ENCODE measurements around the gene CYP2R1.

Gene CYP2R1

DNA sequence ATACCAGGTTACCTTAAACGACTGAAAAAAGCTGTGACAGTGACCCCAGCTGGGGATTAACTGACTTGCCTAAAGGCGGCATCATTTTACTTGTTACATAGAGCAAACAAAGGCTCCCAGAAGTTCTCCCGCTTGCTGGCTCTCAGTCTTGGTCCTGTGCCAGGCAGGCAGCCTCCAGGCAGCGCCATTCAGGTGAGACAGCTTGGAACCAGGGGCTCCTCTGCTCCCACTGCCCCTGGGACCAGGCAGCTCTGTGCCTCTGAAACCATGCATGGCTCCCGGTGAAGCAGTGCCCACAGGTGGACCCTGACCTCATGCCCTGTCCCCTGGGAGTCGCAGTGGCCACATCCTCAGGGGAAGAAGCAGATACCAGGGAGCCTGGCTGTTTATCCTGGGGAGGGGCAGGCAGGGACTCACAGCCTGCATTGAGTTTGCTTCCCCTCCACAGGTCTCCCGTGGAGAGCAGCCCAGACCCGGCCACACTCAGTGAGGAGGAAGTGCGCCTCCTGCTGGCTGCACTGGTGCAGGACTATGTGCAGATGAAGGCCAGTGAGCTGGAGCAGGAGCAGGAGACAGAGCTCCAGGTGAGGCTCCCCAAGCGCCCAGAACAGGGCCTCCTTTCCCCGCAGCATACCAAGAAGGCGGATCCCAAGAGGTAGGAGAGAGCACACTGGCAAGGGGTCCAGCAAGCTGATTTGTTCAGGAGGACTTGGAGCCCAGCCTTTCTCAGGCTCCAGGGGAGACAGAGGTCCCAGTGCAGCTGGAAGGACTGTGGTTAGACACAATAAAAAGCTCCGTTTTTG is 15.6 kb upstream of the CYP2R1 start:
- Histone ChIP-seq H3K27ac (ENCODE audit: low read length) (no peak overlapping the region), H3K4me1 (ENCODE audit: control insufficient read depth, insufficient read depth, low read length) (peaks cover 4% of the 10 kb centered on the region; the same call in 1 of the 2 replicates), H3K9me3 (ENCODE audit: control insufficient read depth, insufficient read depth, low read length) (no peaks in the 10 kb centered on the region), H3K27me3 (ENCODE audit: control insufficient read depth, insufficient read depth, low read length) (no peaks in the 10 kb centered on the region), H3K36me3 (ENCODE audit: control insufficient read depth, insufficient read depth, low read length) (no peaks in the 10 kb centered on the region), H3K4me3 (ENCODE audit: low read length) (no peak overlapping the region)
- no CpG with 5 or more reads among the region's 13 CpGs for WGBS (ENCODE audit: insufficient coverage, insufficient read length)
- DNase-seq (ENCODE audit: low read depth, low spot score) = no peak

DNA sequence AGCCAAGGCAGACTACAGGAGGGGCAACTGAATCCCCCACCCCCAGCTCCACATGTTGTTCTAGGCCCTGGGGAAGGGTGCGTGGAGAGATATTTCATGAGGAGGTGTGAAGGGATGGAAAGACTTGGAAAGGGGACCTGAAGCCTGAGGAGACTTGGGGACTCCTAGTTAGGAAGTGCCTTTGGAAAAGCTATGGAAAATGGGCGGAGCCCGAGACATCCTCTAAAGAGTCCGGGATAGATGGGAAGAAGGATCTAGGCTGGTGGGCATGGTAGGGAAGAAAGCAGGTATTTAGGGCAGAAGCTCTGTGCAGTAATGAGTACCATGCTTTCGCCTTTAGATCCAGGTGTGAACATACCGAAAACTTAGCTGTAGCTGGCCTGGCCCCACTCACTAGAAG is 15.0 kb upstream of the CYP2R1 start:
- Histone ChIP-seq H3K4me1 (ENCODE audit: control insufficient read depth, insufficient read depth, low read length) (peaks cover 4% of the 10 kb centered on the region; the same call in 1 of the 2 replicates), H3K27me3 (ENCODE audit: control insufficient read depth, insufficient read depth, low read length) (no peaks in the 10 kb centered on the region), H3K4me3 (ENCODE audit: low read length) (no peak overlapping the region), H3K36me3 (ENCODE audit: control insufficient read depth, insufficient read depth, low read length) (no peaks in the 10 kb centered on the region), H3K27ac (ENCODE audit: low read length) (no peak overlapping the region), H3K9me3 (ENCODE audit: control insufficient read depth, insufficient read depth, low read length) (no peaks in the 10 kb centered on the region)
- no CpG with 5 or more reads among the region's 6 CpGs for WGBS (ENCODE audit: insufficient coverage, insufficient read length)
- DNase-seq (ENCODE audit: low read depth, low spot score) = no peak

DNA sequence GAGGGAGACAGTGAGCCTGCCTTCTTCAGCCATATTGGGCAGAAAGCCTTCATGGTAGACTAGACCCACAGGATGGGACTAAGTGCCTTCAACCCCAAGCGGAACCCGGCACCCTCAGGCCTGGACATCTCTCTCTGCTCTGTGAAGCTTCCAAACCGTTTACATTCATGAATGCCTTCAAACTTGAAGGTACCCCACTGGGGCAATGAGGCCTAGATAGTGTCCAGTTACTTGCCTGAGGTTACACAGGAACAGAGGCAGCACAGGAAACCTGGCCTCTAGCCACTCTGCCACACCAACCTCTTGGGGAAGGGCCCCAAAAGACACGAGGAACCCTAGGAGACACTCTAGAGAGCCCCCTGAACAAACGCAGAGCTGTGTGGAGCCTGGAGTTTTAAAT is 14.5 kb upstream of the CYP2R1 start:
- peaks cover 4% of the 10 kb centered on the region; the same call in 1 of the 2 replicates for H3K4me1 ChIP-seq (ENCODE audit: control insufficient read depth, insufficient read depth, low read length)
- no peak overlapping the region for H3K4me3 ChIP-seq (ENCODE audit: low read length)
- no peak overlapping the region for H3K27ac ChIP-seq (ENCODE audit: low read length)
- H3K27me3 ChIP-seq (ENCODE audit: control insufficient read depth, insufficient read depth, low read length) = no peaks in the 10 kb centered on the region
- no peak for DNase-seq (ENCODE audit: low read depth, low spot score)
- no peaks in the 10 kb centered on the region for H3K9me3 ChIP-seq (ENCODE audit: control insufficient read depth, insufficient read depth, low read length)
- H3K36me3 ChIP-seq (ENCODE audit: control insufficient read depth, insufficient read depth, low read length) = no peaks in the 10 kb centered on the region
- WGBS (ENCODE audit: insufficient coverage, insufficient read length) = no CpG with 5 or more reads among the region's 5 CpGs

DNA sequence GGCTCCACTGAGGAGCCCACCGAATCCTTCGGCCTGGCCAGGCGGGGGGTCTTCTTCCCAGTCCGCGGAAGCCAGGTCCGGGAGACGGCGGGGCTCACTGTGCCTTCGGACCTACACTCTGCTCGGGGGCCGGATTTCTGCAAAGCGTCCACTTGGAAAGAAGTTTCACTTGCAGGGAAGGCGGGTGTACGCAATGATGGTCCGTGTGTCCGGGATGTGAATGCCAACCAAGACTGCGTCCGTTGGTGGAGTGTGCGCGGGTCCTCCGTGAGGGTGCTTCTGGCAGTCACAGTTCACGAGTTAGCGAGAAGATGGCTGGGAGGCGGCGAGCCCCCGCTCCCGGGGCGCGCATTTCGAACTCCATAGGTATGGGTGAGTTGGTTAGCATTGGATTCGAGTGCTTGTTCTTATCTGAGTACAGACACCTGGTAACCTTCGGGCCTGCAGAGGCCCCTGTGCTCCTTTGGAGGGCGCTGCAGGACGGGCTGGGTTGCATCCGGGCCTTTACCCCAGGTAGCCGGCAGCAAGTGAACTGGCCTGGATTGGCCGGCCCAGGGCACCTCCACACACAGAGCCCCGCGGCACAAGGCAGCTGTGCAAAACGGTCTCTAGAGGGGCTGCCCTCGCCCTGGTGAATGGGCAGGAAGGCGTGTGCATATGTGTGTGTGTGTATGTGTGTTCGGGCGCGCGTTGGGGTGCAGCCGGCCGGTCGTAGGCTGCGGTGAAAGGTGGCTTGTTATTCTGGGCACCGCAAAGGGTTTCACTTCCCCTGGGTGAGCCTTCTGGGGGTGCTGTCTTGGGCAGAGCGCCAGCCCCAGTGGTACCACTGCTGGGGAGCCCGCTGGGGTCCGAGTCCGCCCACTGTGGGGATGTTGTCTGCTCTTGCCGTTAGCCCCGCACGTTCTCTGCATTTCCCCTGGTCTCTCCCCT is 13.3 kb upstream of the CYP2R1 start:
- Histone ChIP-seq H3K27ac (ENCODE audit: low read length) (no peak overlapping the region), H3K4me3 (ENCODE audit: low read length) (peak overlapping the region; percentile 66; the same call in 1 of the 2 replicates), H3K36me3 (ENCODE audit: control insufficient read depth, insufficient read depth, low read length) (no peaks in the 10 kb centered on the region), H3K4me1 (ENCODE audit: control insufficient read depth, insufficient read depth, low read length) (peaks cover 4% of the 10 kb centered on the region; the same call in 1 of the 2 replicates), H3K27me3 (ENCODE audit: control insufficient read depth, insufficient read depth, low read length) (no peaks in the 10 kb centered on the region), H3K9me3 (ENCODE audit: control insufficient read depth, insufficient read depth, low read length) (no peaks in the 10 kb centered on the region)
- DNase-seq (ENCODE audit: low read depth, low spot score) = no peak
- no CpG with 5 or more reads among the region's 58 CpGs for WGBS (ENCODE audit: insufficient coverage, insufficient read length)

- no CpG with 5 or more reads among the region's 26 CpGs for WGBS (ENCODE audit: insufficient coverage, insufficient read length)
- DNase-seq (ENCODE audit: low read depth, low spot score) = no peak
- H3K4me3 ChIP-seq (ENCODE audit: low read length) = peak overlapping the region; percentile 66; the same call in 1 of the 2 replicates
- H3K9me3 ChIP-seq (ENCODE audit: control insufficient read depth, insufficient read depth, low read length) = no peaks in the 10 kb centered on the region
- no peak overlapping the region for H3K27ac ChIP-seq (ENCODE audit: low read length)
- peaks cover 4% of the 10 kb centered on the region; the same call in 1 of the 2 replicates for H3K4me1 ChIP-seq (ENCODE audit: control insufficient read depth, insufficient read depth, low read length)
- no peaks in the 10 kb centered on the region for H3K27me3 ChIP-seq (ENCODE audit: control insufficient read depth, insufficient read depth, low read length)
- no peaks in the 10 kb centered on the region for H3K36me3 ChIP-seq (ENCODE audit: control insufficient read depth, insufficient read depth, low read length)
Measured at GRCh38 chr11:14904745-14905103, 12.7 kb upstream of the CYP2R1 start.

DNA sequence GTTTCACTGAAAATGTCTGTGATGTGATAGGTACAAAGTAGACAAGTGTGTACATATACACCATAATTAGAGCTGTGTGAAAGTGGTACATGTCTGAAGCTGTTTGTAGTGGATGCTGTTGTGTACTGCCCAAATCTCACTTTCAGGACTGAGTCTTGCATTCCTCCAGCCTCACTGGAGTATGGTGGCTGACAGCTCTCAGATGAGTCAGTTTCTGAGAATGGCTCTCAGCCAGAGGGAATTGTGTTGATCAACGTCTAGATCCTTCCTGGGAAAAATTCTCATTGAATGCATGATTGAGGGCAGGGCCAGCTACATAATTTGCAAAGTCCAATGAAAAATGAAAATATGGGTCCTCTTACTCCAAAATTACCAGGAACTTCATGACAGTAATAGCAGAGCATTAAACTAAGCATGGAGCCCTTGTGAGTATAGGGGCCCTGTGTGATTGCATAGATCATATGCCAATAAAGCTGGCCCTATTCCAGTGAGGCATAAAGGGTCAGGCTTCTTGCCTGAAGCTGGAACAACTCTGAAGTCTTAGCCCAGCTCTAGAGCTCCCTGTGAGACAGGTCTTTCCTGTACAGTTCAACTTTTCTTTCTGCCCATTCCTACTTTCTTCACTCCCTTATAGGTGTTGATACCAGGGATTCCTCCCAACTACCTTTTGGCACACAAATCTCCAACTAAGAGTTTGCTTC is 10.8 kb upstream of the CYP2R1 start:
- peaks cover 4% of the 10 kb centered on the region; the same call in 1 of the 2 replicates for H3K4me1 ChIP-seq (ENCODE audit: control insufficient read depth, insufficient read depth, low read length)
- WGBS (ENCODE audit: insufficient coverage, insufficient read length) = no CpG with 5 or more reads among the region's 1 CpG
- DNase-seq (ENCODE audit: low read depth, low spot score) = no peak
- no peak overlapping the region for H3K4me3 ChIP-seq (ENCODE audit: low read length)
- no peaks in the 10 kb centered on the region for H3K27me3 ChIP-seq (ENCODE audit: control insufficient read depth, insufficient read depth, low read length)
- H3K9me3 ChIP-seq (ENCODE audit: control insufficient read depth, insufficient read depth, low read length) = no peaks in the 10 kb centered on the region
- no peak overlapping the region for H3K27ac ChIP-seq (ENCODE audit: low read length)
- H3K36me3 ChIP-seq (ENCODE audit: control insufficient read depth, insufficient read depth, low read length) = no peaks in the 10 kb centered on the region

DNA sequence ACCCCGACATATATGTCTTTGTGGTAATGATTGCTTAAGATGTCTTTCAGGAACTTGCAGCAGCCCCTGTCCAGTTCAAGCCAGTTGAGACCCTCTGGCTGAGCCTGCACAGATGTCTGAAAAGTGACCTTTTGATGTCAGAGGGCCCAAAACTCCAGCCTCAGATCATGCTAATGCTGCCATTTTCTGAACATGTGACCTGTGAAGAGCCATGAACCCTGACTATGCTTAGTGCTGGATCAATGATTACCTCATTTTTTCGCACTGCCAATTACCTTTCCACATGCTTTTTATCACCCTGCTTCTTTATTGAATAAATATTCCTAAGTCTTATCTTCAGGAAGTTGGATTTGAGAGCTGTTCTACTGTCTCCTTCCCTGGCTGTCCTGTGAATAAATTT is 6.9 kb upstream of the CYP2R1 start:
- Histone ChIP-seq H3K4me3 (ENCODE audit: low read length) (no peak overlapping the region), H3K27me3 (ENCODE audit: control insufficient read depth, insufficient read depth, low read length) (no peaks in the 10 kb centered on the region), H3K36me3 (ENCODE audit: control insufficient read depth, insufficient read depth, low read length) (no peaks in the 10 kb centered on the region), H3K4me1 (ENCODE audit: control insufficient read depth, insufficient read depth, low read length) (no peaks in the 10 kb centered on the region), H3K27ac (ENCODE audit: low read length) (no peak overlapping the region), H3K9me3 (ENCODE audit: control insufficient read depth, insufficient read depth, low read length) (no peaks in the 10 kb centered on the region)
- DNase-seq (ENCODE audit: low read depth, low spot score) = no peak
- WGBS (ENCODE audit: insufficient coverage, insufficient read length) = no CpG with 5 or more reads among the region's 2 CpGs

DNA sequence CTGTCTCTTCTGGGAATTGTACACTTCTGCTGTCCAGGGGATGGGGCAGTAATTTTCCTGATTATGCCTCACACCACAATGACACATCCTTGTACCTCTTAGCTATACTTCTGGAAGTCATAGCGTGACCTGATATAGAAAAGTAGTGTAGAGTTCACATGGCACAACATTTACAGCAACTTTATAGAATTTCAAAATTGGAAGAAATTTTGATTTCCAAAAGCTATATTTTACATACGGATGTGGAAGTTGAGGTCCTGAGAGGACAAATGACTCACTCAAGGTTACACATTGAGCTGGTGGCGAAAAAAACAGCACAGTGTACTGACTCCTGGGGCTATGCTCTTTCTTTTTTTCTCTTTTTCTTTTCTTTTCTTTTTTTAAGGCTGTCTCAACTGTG is 6.3 kb upstream of the CYP2R1 start:
- Histone ChIP-seq H3K4me1 (ENCODE audit: control insufficient read depth, insufficient read depth, low read length) (no peaks in the 10 kb centered on the region), H3K27ac (ENCODE audit: low read length) (no peak overlapping the region), H3K9me3 (ENCODE audit: control insufficient read depth, insufficient read depth, low read length) (no peaks in the 10 kb centered on the region), H3K36me3 (ENCODE audit: control insufficient read depth, insufficient read depth, low read length) (no peaks in the 10 kb centered on the region), H3K27me3 (ENCODE audit: control insufficient read depth, insufficient read depth, low read length) (no peaks in the 10 kb centered on the region), H3K4me3 (ENCODE audit: low read length) (no peak overlapping the region)
- no CpG with 5 or more reads among the region's 3 CpGs for whole genome bisulfite sequencing (ENCODE audit: insufficient coverage, insufficient read length)
- DNase-seq (ENCODE audit: low read depth, low spot score) = no peak

DNA sequence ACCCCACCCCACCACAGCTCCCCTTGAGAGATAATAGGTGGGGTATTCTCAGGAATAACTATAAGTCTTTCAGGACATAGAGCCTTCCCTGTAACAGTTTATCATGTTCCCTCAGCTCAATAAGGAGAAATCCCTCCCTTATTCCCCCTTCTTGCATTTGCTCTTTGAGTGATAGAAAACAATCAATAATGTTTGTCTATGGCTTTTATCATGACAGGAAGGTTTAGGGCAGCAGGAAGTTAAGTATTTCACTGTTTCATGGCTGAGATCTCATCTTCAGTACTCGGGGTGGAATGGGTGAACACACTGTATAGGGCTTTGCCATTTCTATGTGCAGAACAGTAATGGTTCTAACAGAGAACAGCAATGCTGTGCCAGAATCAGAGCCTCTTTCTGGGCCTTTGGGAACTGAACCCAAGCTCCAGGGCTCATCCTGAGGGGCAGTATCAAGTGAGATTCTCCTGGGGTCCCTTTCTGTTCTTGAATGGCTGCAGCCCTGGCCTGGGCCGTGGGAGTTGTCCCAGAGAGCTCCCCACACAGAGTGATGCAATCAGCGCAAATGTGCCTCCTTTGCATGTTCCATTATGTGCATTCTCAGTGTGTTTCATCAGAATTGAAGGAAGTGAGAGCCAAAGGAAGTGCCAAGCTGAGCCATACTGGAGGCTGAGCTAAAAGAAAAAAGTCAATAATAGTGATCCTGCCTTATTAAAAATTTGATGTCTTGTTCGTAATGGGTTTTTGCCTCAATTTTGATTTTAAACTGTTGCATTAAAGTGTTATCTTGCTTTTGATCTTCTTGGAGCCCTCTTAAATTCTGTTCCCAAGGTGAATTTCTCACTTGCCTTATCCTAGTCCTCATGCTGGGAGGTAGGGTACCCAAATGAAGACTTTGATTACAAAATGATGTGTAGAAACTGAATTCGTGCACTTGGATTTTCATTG is 2.9 kb upstream of the CYP2R1 start:
- H3K9me3 ChIP-seq (ENCODE audit: control insufficient read depth, insufficient read depth, low read length) = no peaks in the 10 kb centered on the region
- no peaks in the 10 kb centered on the region; the same call in 1 of the 2 replicates for H3K4me1 ChIP-seq (ENCODE audit: control insufficient read depth, insufficient read depth, low read length)
- no peak overlapping the region for H3K27ac ChIP-seq (ENCODE audit: low read length)
- no peak for DNase-seq (ENCODE audit: low read depth, low spot score)
- no CpG with 5 or more reads among the region's 5 CpGs for WGBS (ENCODE audit: insufficient coverage, insufficient read length)
- no peak overlapping the region for H3K4me3 ChIP-seq (ENCODE audit: low read length)
- H3K27me3 ChIP-seq (ENCODE audit: control insufficient read depth, insufficient read depth, low read length) = peaks cover 2% of the 10 kb centered on the region; the same call in 1 of the 2 replicates
- no peaks in the 10 kb centered on the region for H3K36me3 ChIP-seq (ENCODE audit: control insufficient read depth, insufficient read depth, low read length)
